GM13977 (cell line): Measurements from ENCODE around the gene NTSR1.

Experiments
- DNase-seq: peaks from one replicate; pipeline ENCODE4 v3.0.0; 2012; ENCODE audit warnings: low spot score
- in situ Hi-C: fragments of 300-500 bp; cut with MboI; formaldehyde crosslinking; loops from one replicate; pipeline ENCODE4 v1.12.0; 2022; ENCODE audit warnings: low sequenced_read_pairs, low pct_unique_long_range_greater_than_20kb, mixed read lengths, inconsistent platforms; ENCODE audit not compliant: unreplicated experiment
- TF ChIP-seq, protein P1 (sequence below): IDR thresholded peaks from 2 replicates; pipeline ENCODE4 v1.5.1; 2012; ENCODE audit warnings: mild to moderate bottlenecking, control low read depth; ENCODE audit not compliant: insufficient read depth; ENCODE audit errors: extremely low read depth, missing control alignments

Gene NTSR1

DNA sequence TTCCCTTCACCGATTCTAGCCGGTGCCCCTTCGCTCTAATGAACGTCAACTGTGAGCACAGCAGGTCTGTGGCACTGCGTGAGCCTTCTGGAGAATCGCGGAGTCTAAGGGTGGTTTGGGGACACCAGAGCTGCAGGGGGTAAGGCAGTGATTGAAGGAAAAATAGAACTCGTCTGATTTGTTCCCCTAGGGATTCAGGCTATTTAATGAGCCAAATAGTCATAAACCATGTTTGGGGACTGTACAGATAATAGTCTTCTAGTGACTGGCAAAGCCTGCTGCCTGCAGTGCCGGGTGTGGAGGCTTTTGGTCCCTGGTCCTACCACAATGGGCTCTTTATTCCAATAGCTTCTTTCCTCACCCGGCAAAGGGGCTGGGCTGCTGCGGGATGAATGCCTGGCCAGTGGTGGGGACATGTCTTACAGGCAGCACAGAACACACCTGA, 11.1 kb upstream of the NTSR1 start:
- in situ Hi-C loops = no loop called here
- TF ChIP-seq, protein P1, sequence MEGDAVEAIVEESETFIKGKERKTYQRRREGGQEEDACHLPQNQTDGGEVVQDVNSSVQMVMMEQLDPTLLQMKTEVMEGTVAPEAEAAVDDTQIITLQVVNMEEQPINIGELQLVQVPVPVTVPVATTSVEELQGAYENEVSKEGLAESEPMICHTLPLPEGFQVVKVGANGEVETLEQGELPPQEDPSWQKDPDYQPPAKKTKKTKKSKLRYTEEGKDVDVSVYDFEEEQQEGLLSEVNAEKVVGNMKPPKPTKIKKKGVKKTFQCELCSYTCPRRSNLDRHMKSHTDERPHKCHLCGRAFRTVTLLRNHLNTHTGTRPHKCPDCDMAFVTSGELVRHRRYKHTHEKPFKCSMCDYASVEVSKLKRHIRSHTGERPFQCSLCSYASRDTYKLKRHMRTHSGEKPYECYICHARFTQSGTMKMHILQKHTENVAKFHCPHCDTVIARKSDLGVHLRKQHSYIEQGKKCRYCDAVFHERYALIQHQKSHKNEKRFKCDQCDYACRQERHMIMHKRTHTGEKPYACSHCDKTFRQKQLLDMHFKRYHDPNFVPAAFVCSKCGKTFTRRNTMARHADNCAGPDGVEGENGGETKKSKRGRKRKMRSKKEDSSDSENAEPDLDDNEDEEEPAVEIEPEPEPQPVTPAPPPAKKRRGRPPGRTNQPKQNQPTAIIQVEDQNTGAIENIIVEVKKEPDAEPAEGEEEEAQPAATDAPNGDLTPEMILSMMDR = no peak

DNA sequence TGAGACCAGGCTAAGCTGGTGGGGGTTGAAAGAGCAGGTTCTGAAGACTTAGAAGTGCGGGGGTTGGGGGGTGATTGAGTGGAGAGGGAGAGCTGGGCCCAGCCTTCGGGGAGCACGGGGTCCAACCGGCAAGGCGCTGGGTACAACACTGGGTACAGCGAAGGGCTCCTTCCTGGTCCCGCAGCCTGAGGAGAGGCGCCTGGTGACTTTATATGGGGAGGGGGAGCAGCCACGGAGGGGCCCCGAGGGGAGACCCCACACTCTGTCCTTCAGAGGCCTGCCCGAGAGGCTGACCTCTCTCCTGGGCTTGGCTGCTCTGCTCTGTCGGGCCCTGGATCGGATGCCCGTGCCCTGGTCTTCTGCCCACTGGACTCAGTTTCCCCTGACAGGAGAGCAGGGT, 10.4 kb upstream of the NTSR1 start:
- in situ Hi-C loops = no loop called here
- DNase-seq = no peak
- TF ChIP-seq, protein P1 = no peak

More for the DNA sequence above, 11.1 kb upstream of the NTSR1 start:
- DNase-seq = no peak

DNA sequence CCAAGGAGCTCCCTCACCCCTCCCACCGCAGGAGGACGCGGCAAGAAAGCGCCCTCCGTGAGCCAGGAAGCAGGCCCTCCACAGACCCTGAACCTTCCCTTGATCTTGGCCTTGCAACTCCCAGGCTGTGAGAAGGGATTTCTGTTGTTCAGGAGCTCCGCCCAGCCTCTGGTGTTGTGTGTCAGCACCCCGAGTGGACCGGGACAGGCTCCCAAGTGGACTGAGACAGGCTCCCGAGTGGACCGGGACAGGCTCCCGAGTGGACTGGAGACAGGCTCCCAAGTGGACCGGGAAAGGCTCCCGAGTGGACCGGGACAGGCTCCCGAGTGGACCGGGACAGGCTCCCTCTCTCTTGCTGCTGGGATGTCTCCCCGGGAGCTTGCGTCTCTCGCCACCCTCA, 9.3 kb upstream of the NTSR1 start:
- TF ChIP-seq, protein P1 = no peak
- in situ Hi-C loops = no loop called here
- DNase-seq = no peak

DNA sequence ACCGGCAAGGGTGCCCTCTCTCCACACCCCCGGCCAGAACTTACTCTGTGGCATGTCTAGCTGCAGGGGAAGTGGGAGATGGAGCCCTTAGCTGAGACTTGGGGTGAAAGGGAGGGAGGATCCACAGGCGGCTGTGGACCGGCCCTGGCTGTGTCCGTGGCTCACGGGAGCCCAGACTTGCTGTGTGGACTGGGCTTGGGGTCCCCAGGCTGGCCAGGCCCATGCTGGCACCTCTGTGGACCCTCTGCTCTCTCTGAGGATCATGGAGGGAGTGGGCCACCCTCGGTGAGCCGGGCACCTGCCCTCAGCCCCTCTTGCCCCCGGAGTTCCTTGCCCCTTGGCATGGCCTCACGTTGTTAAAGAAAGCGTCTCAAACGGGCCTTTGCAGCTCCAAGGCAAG, 8.9 kb upstream of the NTSR1 start:
- in situ Hi-C loops = no loop called here
- DNase-seq = no peak
- TF ChIP-seq, protein P1 = no peak

DNA sequence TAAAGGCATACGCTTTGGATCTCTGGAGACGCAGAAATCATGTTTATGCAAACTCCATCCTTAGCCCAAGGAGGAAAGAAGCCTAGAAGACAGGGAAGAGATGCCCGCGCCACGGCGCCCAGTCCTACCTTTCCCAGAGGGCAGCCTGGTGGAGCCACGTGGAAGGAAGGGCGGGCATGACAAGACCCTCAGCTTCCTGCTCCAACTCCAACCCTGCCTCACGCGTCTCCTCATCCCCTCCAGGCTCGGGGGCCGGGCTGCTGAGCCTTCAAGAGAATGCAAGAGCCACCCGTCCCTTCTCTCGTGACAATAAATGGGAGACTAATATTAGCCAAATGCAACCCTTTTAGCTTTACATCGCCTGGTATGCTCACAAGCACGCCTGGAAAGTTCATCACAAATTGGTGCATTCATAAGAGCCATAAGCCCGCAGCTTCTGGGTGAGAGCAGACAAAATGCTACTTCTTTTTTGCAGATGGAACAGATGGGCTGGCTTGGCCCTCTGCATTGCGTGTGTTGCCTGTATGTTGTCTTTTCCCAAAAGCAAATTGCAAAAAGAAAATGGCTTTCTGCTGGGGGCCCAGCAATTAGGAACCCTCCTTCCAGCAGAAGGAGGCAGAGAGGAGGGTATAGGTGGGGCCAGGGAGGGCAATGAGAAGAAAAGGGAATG, 8.2 kb upstream of the NTSR1 start:
- in situ Hi-C loops = no loop called here
- no peak for DNase-seq
- TF ChIP-seq, protein P1 = no peak

DNA sequence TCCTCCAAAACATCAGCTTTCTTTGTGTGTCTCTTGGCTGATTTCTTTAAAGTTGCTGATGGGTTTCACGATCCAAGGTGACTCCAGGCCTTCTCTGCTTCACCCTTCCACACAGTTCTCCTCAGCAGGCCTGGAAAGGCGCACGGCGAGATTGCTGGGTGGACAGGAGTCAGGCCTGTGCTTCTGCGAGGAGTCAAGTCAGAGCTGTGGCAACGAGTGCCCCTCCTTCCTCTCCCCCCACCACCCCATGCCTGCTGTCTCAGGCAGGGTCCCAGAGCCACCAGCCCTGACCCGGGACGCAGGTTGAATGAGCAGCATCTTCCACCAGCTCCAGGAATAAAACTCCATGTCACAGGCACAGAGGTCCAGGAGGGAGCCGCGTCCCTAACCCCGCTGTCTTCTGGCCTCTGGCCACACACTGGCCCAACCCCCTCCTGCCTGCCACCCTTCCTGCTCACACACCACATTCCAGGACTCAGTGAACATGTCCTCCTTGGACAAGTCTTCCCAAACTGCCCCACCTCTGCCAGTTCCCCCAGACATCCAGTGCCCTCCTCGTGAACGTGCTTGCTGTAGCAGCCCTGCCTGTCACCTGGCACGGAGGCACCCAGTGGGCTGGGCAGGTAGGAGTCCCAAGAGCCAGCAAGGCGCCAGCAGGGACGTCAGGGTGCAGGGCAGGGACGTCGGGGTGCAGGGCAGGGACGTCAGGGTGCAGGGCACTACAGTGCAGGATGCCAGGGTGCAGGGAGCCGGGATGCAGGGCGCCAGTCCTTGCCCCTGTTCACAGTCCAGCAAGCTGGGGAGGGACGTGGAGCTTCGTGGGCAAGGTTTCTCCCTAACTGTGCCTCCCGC, 7.2 kb upstream of the NTSR1 start:
- no peak for DNase-seq
- in situ Hi-C loops = no loop called here
- TF ChIP-seq, protein P1 = no peak
